Skeletal muscle satellite cell (primary cell): ENCODE results near the gene WIPF1.

Source experiments
- H3K27me3 ChIP-seq: 2 replicates; pipeline ENCODE4 v1.7.0; 2013; ENCODE audit warnings: low read length; ENCODE audit not compliant: control insufficient read depth, insufficient read depth
- H3K36me3 ChIP-seq: 2 replicates; pipeline ENCODE4 v1.7.0; 2013; ENCODE audit warnings: mild to moderate bottlenecking, control low read depth, low read length; ENCODE audit not compliant: insufficient read depth
- H3K4me1 ChIP-seq: 2 replicates; pipeline ENCODE4 v1.7.0; 2013; ENCODE audit warnings: low read length; ENCODE audit not compliant: control insufficient read depth, insufficient read depth
- H3K4me2 ChIP-seq: 2 replicates; pipeline ENCODE4 v1.7.0; 2013; ENCODE audit warnings: mild to moderate bottlenecking, low read length
- H3K4me3 ChIP-seq: 2 replicates; pipeline ENCODE4 v1.7.0; 2013; ENCODE audit warnings: low read length
- H3K9ac ChIP-seq: 2 replicates; pipeline ENCODE4 v1.7.0; 2013; ENCODE audit warnings: mild to moderate bottlenecking, low read depth, low read length, moderate library complexity
- H3K9me3 ChIP-seq: replicated peaks from 2 replicates; pipeline ENCODE4 v1.7.0; 2013; ENCODE audit warnings: mild to moderate bottlenecking, control low read depth, low read length

The WIPF1 gene

GRCh38 chr2:174594456-174594855 lies 3.1 kb downstream of the WIPF1 start:
- Histone ChIP-seq H3K9ac (no peak overlapping the region), H3K4me1 (peaks cover 52% of the 10 kb centered on the region), H3K4me2 (no peak overlapping the region), H3K4me3 (no peak overlapping the region), H3K9me3 (no peaks in the 10 kb centered on the region), H3K27me3 (no peaks in the 10 kb centered on the region), H3K36me3 (no peaks in the 10 kb centered on the region)

- Histone ChIP-seq H3K4me1 (peaks cover 52% of the 10 kb centered on the region), H3K4me3 (peak overlapping the region; percentile 59), H3K9me3 (no peaks in the 10 kb centered on the region), H3K27me3 (no peaks in the 10 kb centered on the region), H3K4me2 (peak overlapping the region; percentile 72), H3K36me3 (no peaks in the 10 kb centered on the region), H3K9ac (peak overlapping the region; percentile 56)
Measured at GRCh38 chr2:174593574-174594203, 3.9 kb downstream of the WIPF1 start.

- Histone ChIP-seq H3K4me3 (peak overlapping the region; percentile 59), H3K27me3 (no peaks in the 10 kb centered on the region), H3K4me1 (peaks cover 49% of the 10 kb centered on the region), H3K36me3 (no peaks in the 10 kb centered on the region), H3K4me2 (peak overlapping the region; percentile 72), H3K9me3 (no peaks in the 10 kb centered on the region), H3K9ac (peak overlapping the region; percentile 56)
Measured at GRCh38 chr2:174593041-174593440, 4.6 kb downstream of the WIPF1 start.

GRCh38 chr2:174591740-174592139 lies 5.9 kb downstream of the WIPF1 start:
- Histone ChIP-seq H3K9ac (no peak overlapping the region), H3K9me3 (no peaks in the 10 kb centered on the region), H3K36me3 (no peaks in the 10 kb centered on the region), H3K4me1 (peaks cover 36% of the 10 kb centered on the region), H3K4me3 (no peak overlapping the region), H3K4me2 (peak overlapping the region; percentile 3), H3K27me3 (no peaks in the 10 kb centered on the region)

GRCh38 chr2:174590928-174591648 lies 6.5 kb downstream of the WIPF1 start:
- peak overlapping the region; percentile 3 for H3K4me2 ChIP-seq
- H3K27me3 ChIP-seq, result no peaks in the 10 kb centered on the region
- no peak overlapping the region for H3K9ac ChIP-seq
- H3K36me3 ChIP-seq, result no peaks in the 10 kb centered on the region
- peaks cover 31% of the 10 kb centered on the region for H3K4me1 ChIP-seq
- no peak overlapping the region for H3K4me3 ChIP-seq
- no peaks in the 10 kb centered on the region for H3K9me3 ChIP-seq

- Histone ChIP-seq H3K27me3 (no peaks in the 10 kb centered on the region), H3K4me3 (no peak overlapping the region), H3K9me3 (no peaks in the 10 kb centered on the region), H3K36me3 (no peaks in the 10 kb centered on the region), H3K4me1 (peaks cover 23% of the 10 kb centered on the region), H3K4me2 (no peak overlapping the region), H3K9ac (no peak overlapping the region)
Measured at GRCh38 chr2:174590346-174590745, 7.3 kb downstream of the WIPF1 start.

- H3K4me2 ChIP-seq, result no peak overlapping the region
- H3K9ac ChIP-seq, result no peak overlapping the region
- no peaks in the 10 kb centered on the region for H3K27me3 ChIP-seq
- H3K4me1 ChIP-seq, result peaks cover 23% of the 10 kb centered on the region
- no peaks in the 10 kb centered on the region for H3K9me3 ChIP-seq
- H3K4me3 ChIP-seq, result no peak overlapping the region
- no peaks in the 10 kb centered on the region for H3K36me3 ChIP-seq
Measured at GRCh38 chr2:174589334-174589733, 8.3 kb downstream of the WIPF1 start.

- Histone ChIP-seq H3K4me3 (no peak overlapping the region), H3K36me3 (no peaks in the 10 kb centered on the region), H3K4me2 (no peak overlapping the region), H3K27me3 (no peaks in the 10 kb centered on the region), H3K9me3 (no peaks in the 10 kb centered on the region), H3K4me1 (peaks cover 16% of the 10 kb centered on the region), H3K9ac (no peak overlapping the region)
Measured at GRCh38 chr2:174588463-174588862, 9.1 kb downstream of the WIPF1 start.

- Histone ChIP-seq H3K9ac (no peak overlapping the region), H3K9me3 (no peaks in the 10 kb centered on the region), H3K27me3 (no peaks in the 10 kb centered on the region), H3K4me1 (peaks cover 10% of the 10 kb centered on the region), H3K36me3 (peaks cover 6% of the 10 kb centered on the region), H3K4me3 (no peak overlapping the region), H3K4me2 (no peak overlapping the region)
Measured at GRCh38 chr2:174587579-174587978, 10.0 kb downstream of the WIPF1 start.

- peaks cover 8% of the 10 kb centered on the region for H3K4me1 ChIP-seq
- no peaks in the 10 kb centered on the region for H3K9me3 ChIP-seq
- peaks cover 6% of the 10 kb centered on the region for H3K36me3 ChIP-seq
Measured at GRCh38 chr2:174586418-174587295, 10.9 kb downstream of the WIPF1 start.

GRCh38 chr2:174585657-174586252 lies 11.8 kb downstream of the WIPF1 start:
- Histone ChIP-seq H3K9me3 (no peaks in the 10 kb centered on the region), H3K4me3 (no peak overlapping the region), H3K36me3 (peaks cover 8% of the 10 kb centered on the region), H3K4me1 (no peaks in the 10 kb centered on the region), H3K9ac (no peak overlapping the region), H3K4me2 (no peak overlapping the region), H3K27me3 (no peaks in the 10 kb centered on the region)

More at GRCh38 chr2:174586418-174587295, 10.9 kb downstream of the WIPF1 start:
- H3K4me3 ChIP-seq, result no peak overlapping the region
- no peak overlapping the region for H3K9ac ChIP-seq
- no peaks in the 10 kb centered on the region for H3K27me3 ChIP-seq
- no peak overlapping the region for H3K4me2 ChIP-seq
